Rectal smooth muscle tissue (tissue), 1 donor: ENCODE results near the gene MANEA.
A peak's percentile ranks its signal among the peaks of the same experiment; 100 is the strongest.
"Not testable (repeated sequence)": the region's sequence is repeated elsewhere in the genome, so short reads cannot be mapped to it uniquely, and the experiment has no call there.

ENCODE experiments used
- H3K27ac ChIP-seq: one replicate; pipeline ENCODE4 v1.7.0; 2013; ENCODE audit warnings: low read depth, low read length, inconsistent platforms
- H3K27me3 ChIP-seq: one replicate; pipeline ENCODE4 v1.7.0; 2013; ENCODE audit warnings: low read length; ENCODE audit not compliant: control insufficient read depth, insufficient read depth
- H3K36me3 ChIP-seq: one replicate; pipeline ENCODE4 v1.7.0; 2013; ENCODE audit warnings: low read length; ENCODE audit not compliant: control insufficient read depth, insufficient read depth
- H3K4me1 ChIP-seq: one replicate; pipeline ENCODE4 v1.7.0; 2013; ENCODE audit warnings: low read length; ENCODE audit not compliant: control insufficient read depth, insufficient read depth
- H3K4me3 ChIP-seq: one replicate; pipeline ENCODE4 v1.7.0; 2013; ENCODE audit warnings: low read length
- H3K9ac ChIP-seq: one replicate; pipeline ENCODE4 v1.7.0; 2013; ENCODE audit warnings: low read length

MANEA gene

GRCh38 chr6:95553880-95554279 lies 23.5 kb upstream of the MANEA start:
- no peaks in the 10 kb centered on the region for H3K4me1 ChIP-seq
- H3K4me3 ChIP-seq, result no peak overlapping the region
- H3K27ac ChIP-seq, result no peak overlapping the region
- H3K27me3 ChIP-seq, result no peaks in the 10 kb centered on the region
- H3K9ac ChIP-seq, result no peak overlapping the region
- H3K36me3 ChIP-seq, result no peaks in the 10 kb centered on the region

GRCh38 chr6:95560956-95561355 lies 16.4 kb upstream of the MANEA start:
- not testable (repeated sequence) for H3K4me3 ChIP-seq, H3K27me3 ChIP-seq, H3K27ac ChIP-seq, H3K4me1 ChIP-seq, H3K36me3 ChIP-seq, H3K9ac ChIP-seq

GRCh38 chr6:95569560-95569959 lies 7.8 kb upstream of the MANEA start:
- Histone ChIP-seq H3K4me3 (no peak overlapping the region), H3K27ac (no peak overlapping the region), H3K9ac (no peak overlapping the region), H3K4me1 (no peaks in the 10 kb centered on the region), H3K36me3 (no peaks in the 10 kb centered on the region), H3K27me3 (no peaks in the 10 kb centered on the region)

GRCh38 chr6:95572098-95572497 lies 5.2 kb upstream of the MANEA start:
- H3K27ac ChIP-seq, result no peak overlapping the region
- H3K9ac ChIP-seq, result no peak overlapping the region
- no peak overlapping the region for H3K4me3 ChIP-seq
- no peaks in the 10 kb centered on the region for H3K36me3 ChIP-seq
- no peaks in the 10 kb centered on the region for H3K27me3 ChIP-seq
- H3K4me1 ChIP-seq, result peaks cover 3% of the 10 kb centered on the region

GRCh38 chr6:95574811-95575210 lies 2.5 kb upstream of the MANEA start:
- H3K4me1 ChIP-seq, result peaks cover 8% of the 10 kb centered on the region
- no peak overlapping the region for H3K9ac ChIP-seq
- H3K27me3 ChIP-seq, result no peaks in the 10 kb centered on the region
- no peak overlapping the region for H3K27ac ChIP-seq
- no peak overlapping the region for H3K4me3 ChIP-seq
- H3K36me3 ChIP-seq, result no peaks in the 10 kb centered on the region

- peak overlapping the region; percentile 92 for H3K27ac ChIP-seq
- H3K4me1 ChIP-seq, result peaks cover 8% of the 10 kb centered on the region
- peak overlapping the region; percentile 83 for H3K9ac ChIP-seq
- H3K4me3 ChIP-seq, result peak overlapping the region; percentile 97
- no peaks in the 10 kb centered on the region for H3K27me3 ChIP-seq
- no peaks in the 10 kb centered on the region for H3K36me3 ChIP-seq
Measured at GRCh38 chr6:95576218-95576997, 927 bp upstream of the MANEA start.

GRCh38 chr6:95576998-95577303 lies 384 bp upstream of the MANEA start:
- peak overlapping the region; percentile 92 for H3K27ac ChIP-seq
- H3K4me1 ChIP-seq, result peaks cover 8% of the 10 kb centered on the region
- H3K4me3 ChIP-seq, result peak overlapping the region; percentile 97
- peak overlapping the region; percentile 83 for H3K9ac ChIP-seq
- H3K36me3 ChIP-seq, result no peaks in the 10 kb centered on the region
- no peaks in the 10 kb centered on the region for H3K27me3 ChIP-seq

GRCh38 chr6:95578106-95578410 lies 723 bp downstream of the MANEA start:
- H3K4me1 ChIP-seq, result peaks cover 8% of the 10 kb centered on the region
- peak overlapping the region; percentile 92 for H3K27ac ChIP-seq
- no peaks in the 10 kb centered on the region for H3K36me3 ChIP-seq
- peak overlapping the region; percentile 89 for H3K9ac ChIP-seq
- H3K4me3 ChIP-seq, result peak overlapping the region; percentile 97
- no peaks in the 10 kb centered on the region for H3K27me3 ChIP-seq

GRCh38 chr6:95581073-95581472 lies 3.7 kb downstream of the MANEA start:
- H3K27ac ChIP-seq, result no peak overlapping the region
- no peak overlapping the region for H3K4me3 ChIP-seq
- peaks cover 7% of the 10 kb centered on the region for H3K4me1 ChIP-seq
- H3K27me3 ChIP-seq, result no peaks in the 10 kb centered on the region
- H3K36me3 ChIP-seq, result no peaks in the 10 kb centered on the region
- no peak overlapping the region for H3K9ac ChIP-seq

- not testable (repeated sequence) for H3K4me1 ChIP-seq, H3K36me3 ChIP-seq, H3K27ac ChIP-seq, H3K9ac ChIP-seq, H3K4me3 ChIP-seq, H3K27me3 ChIP-seq
Measured at GRCh38 chr6:95584226-95584625, 6.9 kb downstream of the MANEA start.

- Histone ChIP-seq H3K4me3 (no peak overlapping the region), H3K27me3 (no peaks in the 10 kb centered on the region), H3K36me3 (no peaks in the 10 kb centered on the region), H3K9ac (no peak overlapping the region), H3K4me1 (no peaks in the 10 kb centered on the region), H3K27ac (no peak overlapping the region)
Measured at GRCh38 chr6:95587989-95588388, 10.7 kb downstream of the MANEA start.

- H3K4me1 ChIP-seq, result no peaks in the 10 kb centered on the region
- no peaks in the 10 kb centered on the region for H3K36me3 ChIP-seq
- H3K27me3 ChIP-seq, result no peaks in the 10 kb centered on the region
- no peak overlapping the region for H3K27ac ChIP-seq
- H3K4me3 ChIP-seq, result no peak overlapping the region
- no peak overlapping the region for H3K9ac ChIP-seq
Measured at GRCh38 chr6:95589067-95589466, 11.7 kb downstream of the MANEA start.

GRCh38 chr6:95589826-95590570 lies 12.7 kb downstream of the MANEA start:
- Histone ChIP-seq H3K27ac (no peak overlapping the region), H3K4me1 (no peaks in the 10 kb centered on the region), H3K4me3 (no peak overlapping the region)

More at GRCh38 chr6:95589826-95590570, 12.7 kb downstream of the MANEA start:
- Histone ChIP-seq H3K36me3 (no peaks in the 10 kb centered on the region), H3K27me3 (no peaks in the 10 kb centered on the region), H3K9ac (no peak overlapping the region)
